CD8-positive, alpha-beta memory T cell (primary cell): ENCODE measurements around the gene CLMN. TPM values are rescaled to one million over a fixed set of nuclear protein-coding genes. Genes with fewer than 3 reads are reported as not detected.

Experiments used
- CTCF ChIA-PET: fragments of 350-600 bp; sonication (Branson Sonifier 250); formaldehyde crosslinking; loops from one replicate; lab custom pipeline; 2021; ENCODE audit warnings: antibody characterized with exemption; lab: Charles Lee
- POLR2A ChIA-PET: fragments of 350-600 bp; sonication (Branson Sonifier 250); formaldehyde crosslinking; loops from one replicate; lab custom pipeline; 2021; ENCODE audit warnings: antibody characterized with exemption; lab: Charles Lee
- DNase-seq, 5 donors: peaks; one replicate each; pipeline versions ENCODE4 v3.0.0 to v3.0.0-alpha.2; 2020 to 2022; ENCODE audit warnings: mixed read lengths in 1 of 5
- H3K27ac ChIP-seq: one replicate; pipeline ENCODE4 v1.7.0; 2013; ENCODE audit warnings: low read depth, mild to moderate bottlenecking, low read length, moderate library complexity
- H3K27me3 ChIP-seq: 2 replicates; pipeline ENCODE4 v1.7.0; 2013; ENCODE audit warnings: low read length, mild to moderate bottlenecking; ENCODE audit not compliant: insufficient read depth, poor library complexity, severe bottlenecking
- H3K36me3 ChIP-seq: 2 replicates; pipeline ENCODE4 v1.7.0; 2013; ENCODE audit warnings: mild to moderate bottlenecking, low read length, moderate library complexity; ENCODE audit not compliant: insufficient read depth
- H3K4me1 ChIP-seq: 2 replicates; pipeline ENCODE4 v1.7.0; 2013; ENCODE audit warnings: mild to moderate bottlenecking, low read length, moderate library complexity; ENCODE audit not compliant: insufficient read depth
- H3K4me3 ChIP-seq: 2 replicates; pipeline ENCODE4 v1.7.0; 2013; ENCODE audit warnings: mild to moderate bottlenecking, low read length
- H3K9me3 ChIP-seq: 2 replicates; pipeline ENCODE4 v1.7.0; 2013; ENCODE audit warnings: mild to moderate bottlenecking, low read length
- H3K27ac Mint-ChIP-seq, 8 donors: one replicate each; pipeline ENCODE4 v1.8.0; 2020 to 2021; ENCODE audit warnings: mixed read lengths in 8 of 8, mild to moderate bottlenecking in 6 of 8, inconsistent platforms in 3 of 8, moderate library complexity in 3 of 8
- H3K27me3 Mint-ChIP-seq, 2 donors: one replicate each; pipeline ENCODE4 v1.8.0; 2020 to 2021; ENCODE audit warnings: mixed read lengths in 2 of 2, mild to moderate bottlenecking in 1 of 2, moderate library complexity in 1 of 2
- H3K36me3 Mint-ChIP-seq, 3 donors: one replicate each; pipeline ENCODE4 v1.8.0; 2020 to 2021; ENCODE audit warnings: mixed read lengths in 3 of 3, inconsistent platforms in 1 of 3, mild to moderate bottlenecking in 1 of 3
- H3K4me1 Mint-ChIP-seq, 3 donors: one replicate each; pipeline ENCODE4 v1.8.0; 2020 to 2021; ENCODE audit warnings: mixed read lengths in 3 of 3, inconsistent platforms in 1 of 3, mild to moderate bottlenecking in 1 of 3
- H3K4me3 Mint-ChIP-seq, 7 donors: one replicate each; pipeline ENCODE4 v1.8.0; 2020 to 2021; ENCODE audit warnings: mixed read lengths in 7 of 7, mild to moderate bottlenecking in 6 of 7, moderate library complexity in 4 of 7, inconsistent platforms in 2 of 7
- H3K9me3 Mint-ChIP-seq, 5 donors: one replicate each; pipeline ENCODE4 v1.8.0; 2020 to 2022; ENCODE audit warnings: mixed read lengths in 5 of 5, mild to moderate bottlenecking in 3 of 5, moderate library complexity in 2 of 5, inconsistent platforms in 1 of 5
- polyA plus RNA-seq: library from polyadenylated mRNA; unstranded; fragments of 300-500 nt; fragmentation: Illumina TruSeq; gene quantifications from one replicate; pipeline ENCODE4 v1.2.3, GENCODE V29; 2021
- total RNA-seq, 2 experiments: library from RNA; stranded (reverse); gene quantifications; one replicate each; pipeline ENCODE4 v1.2.3, GENCODE V29; 2021

Gene CLMN
- total and polyA plus RNA-seq, 3 experiments from 2014 or later = 0.15 to 0.72 (median 0.29) TPM

DNA sequence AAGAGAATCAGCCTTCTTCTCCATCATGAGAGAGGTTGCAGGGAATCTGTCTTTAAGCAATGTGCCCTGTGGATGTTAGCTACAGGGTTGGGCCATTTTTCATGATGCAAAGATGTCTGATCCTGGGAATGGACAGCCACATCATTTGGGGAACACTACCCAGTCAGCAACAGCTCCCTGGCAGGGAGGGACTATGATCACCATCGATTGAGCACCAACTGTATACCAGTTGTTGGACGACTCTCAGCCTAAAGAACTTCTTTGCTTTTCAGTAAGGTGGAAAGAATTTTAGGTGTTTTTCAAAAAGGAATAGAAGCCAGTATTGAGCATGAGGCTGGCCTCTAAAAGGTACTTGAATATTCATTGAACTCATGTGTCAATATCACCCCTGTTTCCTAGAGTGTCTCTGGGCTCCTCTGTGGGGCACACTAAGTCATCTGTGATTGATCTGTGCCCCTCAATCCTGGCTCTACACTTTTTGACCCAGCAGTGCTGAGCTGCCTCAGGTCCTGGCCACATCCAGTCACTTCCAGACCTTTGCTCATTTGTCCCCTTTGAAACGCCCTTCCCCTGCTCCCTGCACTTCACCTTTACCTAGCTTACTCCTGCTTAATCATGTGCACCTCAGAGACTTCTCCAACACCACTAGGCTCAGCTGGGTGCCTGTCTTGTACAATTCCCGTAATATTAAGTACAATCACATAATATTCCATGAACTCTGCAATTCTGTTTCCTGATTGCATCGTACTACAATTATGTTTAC lies 2.2 kb upstream of the CLMN start:
- Histone ChIP-seq H3K4me3 (no peak overlapping the region), H3K36me3 (no peaks in the 10 kb centered on the region), H3K27ac (no peak overlapping the region), H3K9me3 (no peaks in the 10 kb centered on the region), H3K4me1 (peaks cover 5% of the 10 kb centered on the region), H3K27me3 (peaks cover 10% of the 10 kb centered on the region)
- Mint-ChIP-seq H3K4me3 (peak overlapping the region in 5 of 7 donors; percentile 11 to 57 (median 41)), H3K27me3 (peaks cover 18 to 45% of the 10 kb centered on the region in 2 donors), H3K4me1 (peaks cover 13 to 15% (median 15%) of the 10 kb centered on the region in 3 donors), H3K9me3 (no peaks in the 10 kb centered on the region), H3K36me3 (no peaks in the 10 kb centered on the region), H3K27ac (no peak overlapping the region)
- ChIA-PET CTCF (no interaction called here), POLR2A (no interaction called here)
- DNase-seq = no peak

DNA sequence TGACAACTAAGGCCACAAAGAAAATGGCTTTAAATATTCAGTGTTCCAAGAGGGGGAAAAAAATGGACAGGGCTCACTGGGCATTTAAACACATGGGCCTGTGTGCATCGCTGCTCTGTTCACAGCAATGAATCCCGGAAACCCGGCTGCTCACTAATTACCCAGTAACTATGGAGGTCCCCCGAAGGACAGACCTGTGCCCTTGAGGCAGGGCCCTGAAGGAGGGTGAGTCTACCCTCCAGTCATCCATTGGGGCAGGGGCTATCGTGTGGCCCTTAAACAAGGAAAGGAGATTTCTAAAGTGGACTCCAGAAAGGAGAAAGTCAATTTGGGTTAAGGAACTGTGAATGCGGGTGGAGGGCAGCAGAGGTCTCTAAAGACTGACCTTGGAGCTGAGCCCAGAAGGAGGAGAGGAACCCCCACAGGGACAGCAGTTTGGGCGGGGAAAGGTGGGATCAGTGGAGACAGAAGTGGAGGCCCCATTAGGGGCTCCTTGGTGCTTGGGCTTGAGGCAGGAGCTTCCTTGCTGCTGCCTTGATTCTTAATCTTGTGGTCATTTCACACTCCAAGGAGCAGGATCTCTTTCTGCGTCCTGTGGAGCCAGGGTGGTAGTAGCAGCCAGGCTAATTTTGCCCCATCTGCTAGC lies 1.4 kb upstream of the CLMN start:
- Mint-ChIP-seq H3K9me3 (no peaks in the 10 kb centered on the region), H3K27me3 (peaks cover 14 to 45% of the 10 kb centered on the region in 2 donors), H3K36me3 (no peaks in the 10 kb centered on the region), H3K4me3 (peak overlapping the region; percentile 35 to 78 (median 58)), H3K27ac (peak overlapping the region in 1 of 8 donors; percentile 48), H3K4me1 (peaks cover 13 to 15% (median 15%) of the 10 kb centered on the region in 3 donors)
- H3K27ac ChIP-seq = no peak overlapping the region
- DNase-seq = no peak
- peaks cover 10% of the 10 kb centered on the region for H3K27me3 ChIP-seq
- no peaks in the 10 kb centered on the region for H3K9me3 ChIP-seq
- H3K4me1 ChIP-seq = peaks cover 5% of the 10 kb centered on the region
- no peaks in the 10 kb centered on the region for H3K36me3 ChIP-seq
- CTCF ChIA-PET = no interaction called here
- POLR2A ChIA-PET = no interaction called here
- H3K4me3 ChIP-seq = no peak overlapping the region

DNA sequence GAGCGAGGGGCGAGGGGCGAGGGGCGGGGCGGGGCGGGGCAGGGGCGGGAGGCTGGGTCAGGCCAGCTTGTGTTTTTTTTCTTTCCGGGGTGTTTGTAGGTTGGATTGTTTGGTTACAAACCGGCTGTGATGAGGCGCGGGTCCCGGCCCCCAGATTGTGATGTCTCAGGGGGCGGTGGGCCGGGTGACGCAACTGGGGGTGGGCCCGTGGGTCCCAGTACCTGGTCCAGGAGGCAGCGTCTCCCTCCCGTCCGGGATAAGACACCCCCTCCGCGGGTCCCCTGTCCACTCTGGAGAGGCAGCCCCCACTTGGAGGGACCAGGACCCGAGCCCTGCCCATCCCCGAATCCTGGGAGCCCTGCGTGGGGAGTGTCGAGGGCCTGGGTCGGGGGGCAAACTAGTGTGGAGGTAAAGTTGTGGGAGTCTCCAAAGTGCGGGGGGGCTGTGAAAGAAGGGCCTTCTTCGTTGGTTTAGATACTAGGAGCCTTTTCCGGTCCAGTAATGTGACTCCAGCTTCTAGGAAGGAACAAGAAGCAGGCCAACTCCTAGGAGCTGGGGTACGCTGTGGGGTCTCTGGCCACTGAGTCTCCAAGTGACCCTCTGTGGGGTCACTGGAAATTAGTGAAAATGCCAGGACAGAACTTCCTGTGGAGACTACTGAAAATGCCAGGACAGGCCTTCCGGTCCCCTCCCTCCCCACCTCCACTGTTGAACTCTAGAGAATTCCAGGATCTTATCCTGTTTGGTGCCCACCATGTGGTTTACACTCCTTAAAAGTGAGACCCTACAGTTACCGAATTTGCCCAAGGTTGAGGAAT lies 579 bp upstream of the CLMN start:
- no peak for DNase-seq
- Histone ChIP-seq H3K9me3 (no peaks in the 10 kb centered on the region), H3K36me3 (no peaks in the 10 kb centered on the region), H3K4me1 (peaks cover 5% of the 10 kb centered on the region), H3K4me3 (no peak overlapping the region), H3K27me3 (peaks cover 10% of the 10 kb centered on the region), H3K27ac (no peak overlapping the region)
- POLR2A ChIA-PET = interaction anchor here (0.5 kb wide), 1 partner anchor 124 kb away, joined by 3 read pairs; no protein-coding TSS in a partner anchor
- peaks cover 13 to 15% (median 15%) of the 10 kb centered on the region in 3 donors for H3K4me1 Mint-ChIP-seq
- CTCF ChIA-PET = interaction anchor here (0.9 kb wide), 1 partner anchor 17 kb away, joined by 3 read pairs; no protein-coding TSS in a partner anchor
- H3K36me3 Mint-ChIP-seq = no peaks in the 10 kb centered on the region
- peak overlapping the region; percentile 41 to 81 (median 71) for H3K4me3 Mint-ChIP-seq
- H3K27me3 Mint-ChIP-seq = peaks cover 16 to 45% of the 10 kb centered on the region in 2 donors
- H3K9me3 Mint-ChIP-seq = no peaks in the 10 kb centered on the region
- H3K27ac Mint-ChIP-seq = no peak overlapping the region

DNA sequence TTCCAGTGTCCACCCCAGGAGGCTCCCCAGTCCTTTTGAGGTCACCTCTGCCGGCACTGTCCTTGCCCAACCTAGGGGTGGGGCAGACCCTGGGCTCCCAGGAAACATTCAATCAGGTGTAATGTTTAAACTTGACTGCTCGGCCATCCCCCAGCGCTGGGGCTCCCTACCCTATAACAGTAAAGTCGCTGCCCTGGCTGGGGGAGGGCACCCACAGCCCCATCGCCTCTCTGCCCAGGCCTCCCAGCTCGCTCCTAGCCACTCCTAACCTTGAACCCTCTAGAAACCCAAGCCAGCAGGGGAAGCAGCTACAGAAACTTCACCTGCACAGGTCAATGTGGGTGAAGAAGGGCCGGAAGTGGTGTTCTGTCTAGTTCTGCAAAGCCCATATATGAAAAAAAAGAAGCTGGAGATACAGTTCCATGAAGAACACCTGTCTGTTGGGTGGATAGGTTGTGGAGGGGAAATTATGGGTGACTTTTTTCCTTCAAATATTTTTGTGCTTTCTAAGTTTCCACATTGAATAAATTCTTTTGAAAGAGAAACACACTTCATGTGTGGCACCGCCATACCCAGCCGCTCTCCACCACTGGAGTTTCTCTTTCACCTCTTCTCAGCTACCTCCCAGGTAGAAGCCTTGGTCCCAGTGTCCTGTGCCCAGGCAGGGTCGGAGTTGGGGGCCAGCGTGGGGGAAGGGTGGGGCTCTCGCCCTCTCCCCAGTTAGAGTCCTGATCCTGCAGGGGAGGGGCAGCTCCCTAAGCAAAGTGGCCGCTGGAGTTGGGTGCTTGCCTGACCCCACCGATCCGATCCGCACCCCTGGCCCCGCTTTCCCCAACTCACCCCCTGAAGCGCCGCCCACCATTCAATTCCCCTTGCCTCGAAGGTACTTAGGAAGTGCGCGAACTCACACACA lies 1.1 kb downstream of the CLMN start:
- Histone ChIP-seq H3K9me3 (no peaks in the 10 kb centered on the region), H3K4me1 (peaks cover 5% of the 10 kb centered on the region)
- H3K27ac Mint-ChIP-seq = peak overlapping the region in 2 of 8 donors; percentile 27 to 61

DNA sequence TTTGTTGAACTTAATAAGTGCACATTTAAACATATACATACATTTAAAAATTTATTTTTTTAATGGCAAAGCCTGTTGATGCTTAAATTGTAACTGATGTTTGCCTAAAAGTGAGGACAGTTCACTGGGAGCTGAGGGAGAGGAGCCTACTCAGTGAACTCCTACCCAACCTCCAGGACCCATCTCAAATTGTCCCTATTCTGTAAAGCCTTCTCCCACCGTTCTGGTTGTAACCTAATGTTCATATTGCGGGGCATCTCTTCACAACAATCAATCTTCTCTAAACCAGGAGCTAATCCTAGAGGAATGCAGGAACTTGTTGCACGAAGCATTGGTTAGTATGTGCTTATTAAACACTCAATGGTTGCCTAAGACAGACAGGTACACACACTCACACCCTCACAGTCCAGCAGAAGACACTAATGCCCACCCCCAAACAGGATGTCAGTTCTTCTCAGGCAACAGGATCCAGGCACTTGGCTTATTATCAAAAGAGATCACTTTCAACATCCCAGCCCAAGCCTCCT lies 1.8 kb downstream of the CLMN start:
- Histone ChIP-seq H3K4me3 (no peak overlapping the region), H3K4me1 (peaks cover 5% of the 10 kb centered on the region), H3K36me3 (no peaks in the 10 kb centered on the region), H3K9me3 (no peaks in the 10 kb centered on the region), H3K27ac (no peak overlapping the region), H3K27me3 (peaks cover 10% of the 10 kb centered on the region)
- ChIA-PET POLR2A (no interaction called here), CTCF (no interaction called here)
- Mint-ChIP-seq H3K4me1 (peaks cover 13 to 15% (median 15%) of the 10 kb centered on the region in 3 donors), H3K27me3 (peaks cover 17 to 42% of the 10 kb centered on the region in 2 donors), H3K36me3 (peaks cover 0 to 2% (median 0%) of the 10 kb centered on the region in 3 donors), H3K9me3 (no peaks in the 10 kb centered on the region), H3K4me3 (peak overlapping the region; percentile 31 to 80 (median 57)), H3K27ac (no peak overlapping the region)
- no peak for DNase-seq

More for the DNA sequence above, 1.1 kb downstream of the CLMN start:
- peak overlapping the region; percentile 50 for H3K4me3 ChIP-seq
- no peaks in the 10 kb centered on the region for H3K36me3 ChIP-seq
- H3K9me3 Mint-ChIP-seq = no peaks in the 10 kb centered on the region
- ChIA-PET POLR2A (no interaction called here), CTCF (no interaction called here)
- no peak overlapping the region for H3K27ac ChIP-seq
- H3K27me3 ChIP-seq = peaks cover 10% of the 10 kb centered on the region
- H3K27me3 Mint-ChIP-seq = peaks cover 16 to 46% of the 10 kb centered on the region in 2 donors
- H3K36me3 Mint-ChIP-seq = no peaks in the 10 kb centered on the region
- H3K4me1 Mint-ChIP-seq = peaks cover 13 to 15% (median 15%) of the 10 kb centered on the region in 3 donors
- peak overlapping the region; percentile 57 to 90 (median 73) for H3K4me3 Mint-ChIP-seq
- DNase-seq = peak in 1 of 5 donors; percentile 7

DNA sequence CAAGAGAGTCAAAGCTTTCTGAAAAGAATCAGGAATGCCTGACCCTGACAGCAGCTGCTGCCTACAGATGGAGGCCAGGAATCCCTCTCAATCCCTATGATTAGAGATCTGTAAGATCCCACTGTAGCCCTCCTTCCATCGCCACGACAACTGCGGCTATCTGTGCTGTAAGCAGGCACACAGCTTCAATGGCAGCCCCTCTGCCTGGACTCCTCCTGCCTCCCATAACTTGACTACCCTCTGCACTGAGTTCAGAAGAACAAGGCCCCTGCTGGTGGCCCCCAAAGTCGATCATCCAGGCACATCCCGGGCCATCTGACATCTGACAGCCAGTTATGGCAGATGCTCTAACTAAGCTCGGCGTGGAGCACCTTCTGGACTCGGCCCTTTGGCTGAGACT lies 2.9 kb downstream of the CLMN start:
- Histone ChIP-seq H3K36me3 (no peaks in the 10 kb centered on the region), H3K4me3 (no peak overlapping the region), H3K4me1 (peaks cover 5% of the 10 kb centered on the region), H3K9me3 (no peaks in the 10 kb centered on the region), H3K27ac (no peak overlapping the region), H3K27me3 (peaks cover 10% of the 10 kb centered on the region)
- Mint-ChIP-seq H3K4me3 (peak overlapping the region in 2 of 7 donors; percentile 9 to 67), H3K4me1 (peaks cover 13 to 15% (median 15%) of the 10 kb centered on the region in 3 donors), H3K9me3 (no peaks in the 10 kb centered on the region), H3K27me3 (peaks cover 17 to 37% of the 10 kb centered on the region in 2 donors), H3K27ac (peak overlapping the region in 1 of 8 donors; percentile 47), H3K36me3 (peaks cover 0 to 2% (median 0%) of the 10 kb centered on the region in 3 donors)
- ChIA-PET CTCF (no interaction called here), POLR2A (no interaction called here)
- DNase-seq = no peak

DNA sequence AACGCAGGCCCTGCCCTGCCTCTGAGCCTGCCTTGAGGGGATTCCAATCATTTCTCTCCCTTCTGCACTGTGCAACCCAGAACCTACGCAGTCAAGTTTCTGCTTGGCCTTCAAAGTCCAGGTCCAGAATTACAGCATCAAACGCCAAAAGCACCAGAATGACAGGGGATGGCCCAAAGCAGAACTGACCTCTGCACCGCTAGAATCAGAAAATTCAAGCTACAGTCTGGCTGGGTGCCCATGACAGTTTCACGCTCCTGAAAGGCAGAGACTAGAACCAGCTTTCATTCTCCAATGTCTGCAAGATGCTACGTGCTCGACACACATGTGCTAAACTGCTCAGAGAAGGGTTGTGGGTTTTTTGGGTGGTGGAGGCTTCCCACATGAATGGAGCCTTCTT lies 4.1 kb downstream of the CLMN start:
- Histone ChIP-seq H3K36me3 (no peaks in the 10 kb centered on the region), H3K27ac (no peak overlapping the region), H3K9me3 (no peaks in the 10 kb centered on the region), H3K4me1 (peaks cover 5% of the 10 kb centered on the region), H3K4me3 (no peak overlapping the region), H3K27me3 (peaks cover 10% of the 10 kb centered on the region)
- Mint-ChIP-seq H3K4me1 (peaks cover 13 to 15% (median 15%) of the 10 kb centered on the region in 3 donors), H3K36me3 (peaks cover 0 to 2% (median 0%) of the 10 kb centered on the region in 3 donors), H3K4me3 (no peak overlapping the region), H3K9me3 (no peaks in the 10 kb centered on the region), H3K27me3 (peaks cover 16 to 37% of the 10 kb centered on the region in 2 donors), H3K27ac (no peak overlapping the region)
- ChIA-PET CTCF (no interaction called here), POLR2A (no interaction called here)
- no peak for DNase-seq
